NOMO-1 treated with dmso at 0.1 percent for 144 hours (cell line): Measurements from ENCODE around the gene VGLL4.
"Not testable (repeated sequence)": the region's sequence is repeated elsewhere in the genome, so short reads cannot be mapped to it uniquely, and the experiment has no call there.

Experiments
- DNase-seq: peaks from one replicate; lab custom pipeline; 2025; ENCODE audit not compliant: unreplicated experiment; lab: John Stamatoyannopoulos, UW

The VGLL4 gene

GRCh38 chr3:11588755-11589154 is 55.0 kb downstream of the VGLL4 start:
- DNase-seq, result no peak

- no peak for DNase-seq
Observed at GRCh38 chr3:11588338-11588737, 55.4 kb downstream of the VGLL4 start.

DNA sequence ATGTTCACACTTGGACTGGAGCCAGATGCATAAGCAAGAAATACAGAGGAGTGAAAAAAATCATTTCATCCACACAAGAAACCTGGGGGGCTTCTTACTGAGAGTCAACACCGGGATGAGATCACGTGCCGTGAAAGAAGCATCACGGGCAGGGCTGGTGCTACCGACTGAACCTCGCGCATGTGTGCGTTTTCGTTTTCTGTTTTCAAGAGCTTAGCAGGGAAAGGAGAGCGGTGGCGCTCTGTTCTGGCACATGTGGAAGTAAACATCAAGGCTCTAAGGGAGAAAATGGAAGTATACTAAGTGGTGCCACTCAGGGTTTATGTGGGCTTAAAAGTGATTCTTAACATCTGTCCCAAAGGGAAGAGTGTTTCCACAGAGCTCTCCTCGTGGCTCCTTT is 55.9 kb downstream of the VGLL4 start:
- DNase-seq, result no peak

DNA sequence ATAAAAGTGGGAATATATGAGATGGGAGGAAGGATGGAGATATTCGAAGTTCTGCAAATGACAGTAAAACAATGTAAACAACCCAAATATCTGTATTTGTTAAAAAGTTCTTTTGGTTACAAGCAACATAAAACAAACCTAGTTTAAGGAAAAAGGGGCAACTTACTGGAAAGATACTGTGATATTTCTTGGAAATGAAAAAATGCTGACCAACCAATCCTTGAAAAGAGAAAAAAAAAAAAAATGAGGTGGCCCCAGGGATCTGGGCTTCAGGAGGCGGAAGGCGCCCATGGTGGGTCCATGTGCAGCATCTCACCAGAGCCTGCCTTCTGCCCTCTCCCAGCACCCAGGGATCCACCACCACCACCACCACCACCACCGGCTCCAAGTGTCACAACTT is 59.1 kb downstream of the VGLL4 start:
- DNase-seq, result no peak

DNA sequence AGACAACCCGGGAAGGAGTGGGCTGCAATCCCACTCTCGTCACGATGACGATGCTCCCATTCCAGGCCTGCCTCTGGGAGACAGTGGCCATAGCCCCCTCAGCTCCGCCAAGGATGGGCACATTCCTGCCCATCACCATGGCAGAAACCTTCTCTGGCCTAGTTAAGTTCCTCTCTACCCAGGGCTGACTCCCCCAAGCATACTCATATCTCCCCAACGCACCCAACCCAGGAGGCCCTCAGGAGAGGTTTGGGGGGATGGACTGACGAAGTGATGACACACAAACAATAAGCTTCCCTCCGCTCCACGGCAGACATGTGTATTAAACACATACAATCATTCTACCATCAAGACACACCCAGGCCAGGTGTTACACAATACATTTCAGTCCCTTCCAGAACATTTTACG is 60.1 kb downstream of the VGLL4 start:
- no peak for DNase-seq

- no peak for DNase-seq
Observed at GRCh38 chr3:11583235-11583634, 60.5 kb downstream of the VGLL4 start.

DNA sequence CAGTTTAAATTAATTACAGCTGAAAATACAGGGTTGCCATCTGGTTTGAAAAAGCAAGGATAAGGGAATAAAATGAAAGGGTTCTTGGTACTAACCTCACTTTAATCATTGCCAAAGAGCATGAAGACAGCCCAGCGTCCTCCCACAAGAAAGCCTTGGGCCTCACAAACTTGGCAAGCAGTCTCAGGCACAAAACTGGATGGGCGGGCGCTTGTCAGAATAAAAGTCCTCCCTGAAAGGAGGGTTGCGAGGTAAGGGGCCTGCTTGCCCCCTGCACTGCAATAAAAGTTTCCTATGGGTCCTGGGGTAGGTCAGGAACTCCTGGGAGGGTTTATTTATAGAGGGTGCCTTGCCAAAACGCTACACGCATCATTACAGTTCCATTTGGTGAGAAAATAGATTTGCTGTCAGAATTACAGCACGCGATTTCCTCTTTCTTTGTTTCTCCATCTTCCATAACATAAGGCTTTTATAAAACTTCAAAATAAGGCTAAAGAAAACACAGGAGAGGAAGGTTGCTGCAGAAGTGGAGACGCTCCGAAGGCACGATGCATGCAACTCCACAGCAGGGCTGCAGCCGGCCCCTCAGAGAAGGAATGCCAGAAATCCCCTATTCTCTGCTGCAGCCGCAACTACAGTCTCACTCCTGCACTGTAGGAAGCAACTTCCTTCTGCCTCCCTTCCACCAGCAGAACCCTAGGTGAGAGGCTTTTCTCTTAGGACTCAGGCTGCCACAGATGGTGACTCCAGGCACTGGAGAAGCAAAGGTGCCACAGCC is 61.3 kb downstream of the VGLL4 start:
- peak; percentile 1 for DNase-seq

DNA sequence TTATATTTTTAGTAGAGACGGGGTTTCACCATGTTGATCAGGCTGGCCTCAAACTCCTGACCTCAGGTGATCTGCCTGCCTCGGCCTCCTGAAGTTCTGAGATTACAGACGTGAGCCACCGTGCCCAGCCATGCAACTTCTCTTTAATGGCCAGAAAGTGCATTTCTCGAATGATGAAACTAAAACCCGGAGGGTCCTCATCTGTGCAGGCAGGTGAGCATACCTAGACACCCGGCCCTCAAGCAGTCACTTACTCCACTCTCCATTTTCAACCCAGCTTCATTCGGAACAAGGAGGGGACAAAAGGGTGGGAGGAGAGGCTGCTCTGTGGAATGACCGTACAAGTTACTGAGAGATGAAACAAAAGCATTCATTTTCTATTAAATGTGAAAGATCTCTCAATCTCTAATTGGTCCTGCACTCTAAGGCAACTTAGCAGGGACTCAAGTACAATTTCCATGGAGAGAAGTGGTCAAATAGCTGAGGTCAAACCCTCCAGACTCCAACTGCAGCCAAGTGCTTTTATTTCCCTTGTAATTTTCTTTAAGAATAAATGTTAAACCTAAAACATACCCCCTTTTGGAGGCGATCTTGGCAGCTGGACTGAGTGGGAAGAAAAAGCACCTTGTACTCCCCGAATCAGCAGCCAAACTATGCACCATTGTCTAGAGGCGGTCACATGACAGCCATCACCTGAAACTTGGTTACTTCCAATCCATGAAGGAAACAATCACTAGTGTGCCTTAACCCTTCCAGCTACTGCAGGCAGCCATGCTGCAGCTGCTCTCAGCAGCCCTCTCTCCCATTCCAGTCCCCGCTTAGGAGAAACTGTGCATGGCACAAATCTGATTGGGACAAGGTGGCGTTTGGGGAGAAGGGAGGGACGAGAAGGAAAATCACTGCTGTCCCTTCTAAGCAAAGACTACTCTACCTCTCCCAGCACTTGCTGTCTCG is 62.2 kb downstream of the VGLL4 start:
- DNase-seq, result no peak

- no peak for DNase-seq
Observed at GRCh38 chr3:11580645-11581044, 63.1 kb downstream of the VGLL4 start.

- no peak for DNase-seq
Observed at GRCh38 chr3:11578169-11578568, 65.5 kb downstream of the VGLL4 start.

GRCh38 chr3:11576453-11576852 is 67.3 kb downstream of the VGLL4 start:
- no peak for DNase-seq

DNA sequence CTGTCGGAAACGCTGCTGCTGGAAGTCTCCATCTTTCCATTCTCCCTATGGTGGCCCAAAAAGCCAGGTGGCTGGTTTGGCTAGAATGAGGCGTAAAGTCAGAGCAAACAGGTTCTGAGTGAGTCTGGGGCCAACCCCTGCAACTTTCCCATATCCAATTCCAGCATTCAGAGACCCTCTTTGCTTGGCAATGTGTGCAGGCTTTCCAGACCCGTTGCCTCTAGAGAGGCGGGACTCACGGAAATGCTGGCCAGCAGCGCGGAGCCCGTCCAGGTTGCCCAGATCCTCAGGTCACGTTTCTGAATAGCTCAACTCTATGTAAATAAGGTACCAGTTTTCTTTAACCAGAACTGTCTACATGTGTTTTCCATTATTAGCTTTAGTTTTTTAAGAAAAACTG is 68.0 kb downstream of the VGLL4 start:
- DNase-seq, result no peak

- DNase-seq, result no peak
Observed at GRCh38 chr3:11574981-11575669, 68.6 kb downstream of the VGLL4 start.

GRCh38 chr3:11572660-11573059 is 71.1 kb downstream of the VGLL4 start:
- DNase-seq, result not testable (repeated sequence)

- no peak for DNase-seq
Observed at GRCh38 chr3:11570789-11571495, 72.8 kb downstream of the VGLL4 start.

DNA sequence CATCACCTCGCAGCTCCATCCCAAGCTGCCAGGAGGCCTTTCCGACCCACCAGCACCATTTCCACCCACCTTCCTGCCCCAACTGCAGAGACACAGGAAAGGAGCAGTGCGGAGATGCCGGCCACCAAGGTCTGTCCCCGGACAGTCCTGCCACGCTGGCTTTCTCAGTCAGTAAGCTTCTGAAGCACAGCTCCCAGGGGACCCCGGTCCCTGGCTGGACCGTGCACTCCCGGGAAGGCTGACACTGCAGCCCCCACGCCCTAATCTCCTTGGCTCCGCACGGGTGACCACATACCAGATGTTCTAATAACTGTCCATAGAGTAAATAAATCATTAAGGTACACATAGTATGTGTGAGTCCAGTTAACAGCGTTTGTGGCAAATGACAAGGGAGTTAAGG is 73.5 kb downstream of the VGLL4 start:
- no peak for DNase-seq

GRCh38 chr3:11569156-11569741 is 74.5 kb downstream of the VGLL4 start:
- DNase-seq, result no peak

GRCh38 chr3:11568503-11569155 is 75.1 kb downstream of the VGLL4 start:
- no peak for DNase-seq

DNA sequence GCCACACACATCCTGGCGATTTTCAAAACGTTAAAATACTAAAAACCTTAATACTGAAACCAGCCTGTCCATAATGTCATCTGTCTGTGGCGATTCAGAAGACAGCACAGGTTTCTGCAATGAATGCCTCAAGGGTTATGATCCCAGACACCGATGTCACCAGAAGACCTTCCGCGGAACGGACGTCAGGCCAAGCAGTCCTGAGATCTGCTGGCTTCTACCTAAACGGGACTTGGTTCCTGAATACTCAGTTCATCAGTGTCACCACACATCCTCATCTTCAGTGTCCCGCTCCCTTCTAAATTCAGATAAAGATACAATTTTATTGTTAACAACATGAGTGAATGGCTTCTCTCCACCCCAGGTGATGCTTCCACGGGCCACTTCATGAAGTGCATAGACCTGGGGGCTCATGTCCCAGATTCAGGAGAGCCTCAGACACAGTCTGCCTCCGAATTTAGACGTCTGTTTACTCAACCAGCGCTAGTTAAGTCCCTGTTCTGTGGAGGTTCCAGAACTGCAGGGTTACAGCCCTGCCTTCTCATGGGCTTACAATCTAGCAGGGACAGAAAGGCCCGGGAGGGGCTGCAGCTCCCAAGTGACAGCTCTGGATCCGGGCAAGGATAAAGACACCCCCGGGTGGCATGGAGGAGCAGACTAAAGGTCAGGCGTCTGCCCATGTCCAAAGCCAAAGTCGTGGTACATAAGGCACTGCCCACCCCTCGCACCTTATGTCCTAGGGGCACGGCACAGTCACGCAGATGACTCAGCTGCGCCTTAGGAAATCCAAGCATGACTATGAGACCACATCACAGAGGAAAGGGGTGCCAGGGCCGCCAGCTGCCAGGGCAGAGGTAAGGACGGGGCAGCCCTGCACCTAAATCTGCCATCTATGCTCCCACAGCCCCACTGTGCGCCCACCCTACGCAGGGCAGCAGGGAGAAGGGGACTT is 75.9 kb downstream of the VGLL4 start:
- DNase-seq, result no peak
